K562 (cell line): ENCODE data around the gene SMARCB1.

Experiments used
- CBX8 ChIP-seq: fragments of 200-600 bp; sonication (generic); IDR thresholded peaks from 2 replicates; pipeline ENCODE4 v1.6.1; 2012; ENCODE audit warnings: borderline replicate concordance, mixed run types, low read depth, mild to moderate bottlenecking, moderate library complexity, mixed read lengths, low read length, control low read depth, inconsistent platforms; ENCODE audit not compliant: poor library complexity, severe bottlenecking; ENCODE audit errors: extremely low read depth
- MTA2 ChIP-seq: fragments of 450-650 bp; IDR thresholded peaks from 2 replicates; pipeline ENCODE4 v1.6.1; 2016; ENCODE audit warnings: low read depth
- POLR2AphosphoS5 ChIP-seq: IDR thresholded peaks from 2 replicates; pipeline ENCODE4 v1.6.1; 2011; ENCODE audit warnings: mild to moderate bottlenecking, low read depth, low read length, moderate library complexity; ENCODE audit not compliant: control insufficient read depth, insufficient read depth
- SMARCA5 ChIP-seq: fragments of 450-650 bp; IDR thresholded peaks from 2 replicates; pipeline ENCODE4 v1.6.1; 2016
- ZKSCAN1 ChIP-seq: fragments of 150-350 bp; IDR thresholded peaks from 2 replicates; pipeline ENCODE4 v1.6.1; 2016; ENCODE audit warnings: low read depth, low read length
- ZNF41 ChIP-seq: fragments of 250-450 bp; sonication (Bioruptor Pico); conservative IDR thresholded peaks from 2 replicates; pipeline ENCODE4 v1.4.0; 2020; ENCODE audit warnings: mild to moderate bottlenecking

DNA sequence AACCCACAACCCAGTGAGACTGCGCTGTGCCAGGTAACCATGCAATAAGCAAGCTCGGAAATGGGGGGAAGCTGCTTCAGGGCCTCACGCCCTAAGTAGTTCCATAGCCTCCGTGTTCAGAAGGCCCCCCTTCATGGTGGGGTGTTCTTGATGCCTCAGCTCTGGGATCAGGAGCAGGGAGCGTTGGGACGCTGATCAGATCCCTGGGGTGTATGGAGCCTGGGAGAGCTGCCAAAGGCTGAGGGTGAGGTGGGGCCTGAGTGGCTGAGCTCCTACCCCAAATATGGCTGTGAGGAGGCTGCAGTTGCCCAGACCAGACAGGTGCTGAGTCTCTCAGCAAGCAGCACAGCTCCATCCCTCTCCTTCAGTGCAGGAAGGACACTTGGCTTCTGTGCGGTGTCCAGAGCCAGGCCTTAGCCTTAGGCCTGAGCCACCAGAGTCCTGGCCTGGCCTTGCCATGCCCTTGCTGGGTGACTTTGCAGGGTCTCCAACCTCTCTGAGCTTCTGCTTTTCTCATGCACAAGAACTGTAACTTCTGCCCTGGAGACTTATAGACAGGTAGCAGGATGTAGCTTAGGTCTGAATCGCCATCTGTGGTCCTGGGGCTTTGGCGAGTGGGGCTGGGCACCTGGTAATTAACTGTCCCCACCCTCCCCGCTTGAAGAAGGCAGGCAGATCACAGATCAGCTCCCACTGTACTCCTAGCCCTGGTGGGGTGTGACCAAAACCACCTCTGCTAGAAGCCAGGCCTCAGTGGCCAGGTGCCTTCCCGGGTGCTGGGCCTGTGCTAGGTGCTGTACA is 8.8 kb upstream of the SMARCB1 start:
- no peak for TF ChIP-seq SMARCA5
- no peak for TF ChIP-seq CBX8
- TF ChIP-seq ZKSCAN1 = no peak
- TF ChIP-seq ZNF41 (CRISPR knock-in tag) = no peak
- no peak for TF ChIP-seq POLR2AphosphoS5
- TF ChIP-seq MTA2 = no peak
